Measurements from ENCODE around the gene PEG3. TPM values are rescaled to one million over a fixed set of nuclear protein-coding genes. Genes with fewer than 3 reads are reported as not detected.
A peak's percentile ranks its signal among the peaks of the same experiment; 100 is the strongest.

The PEG3 gene
- total and polyA plus RNA-seq, 7 experiments from 2014 or later: 0.15 TPM; not detected in 6

GRCh38 chr19:56874530-56874929 lies 34.0 kb upstream of the PEG3 start:
- POLR2A ChIA-PET: no interaction called here
- H3K36me3 ChIP-seq (ENCODE audit: control insufficient read depth in 2 of 3, insufficient read depth in 3 of 3, low read length in 3 of 3): no peaks in the 10 kb centered on the region
- no peak overlapping the region for H3K4me3 ChIP-seq (ENCODE audit: low read length)
- H3K4me1 ChIP-seq (ENCODE audit: control insufficient read depth in 2 of 2, insufficient read depth in 2 of 2, low read length in 2 of 2): no peaks in the 10 kb centered on the region
- H3K27ac ChIP-seq (ENCODE audit: low read depth, low read length): no peak overlapping the region
- Mint-ChIP-seq H3K4me1 (no peaks in the 10 kb centered on the region), H3K36me3 (peaks cover 0 to 27% (median 7%) of the 10 kb centered on the region in 5 donors), H3K27ac (no peak overlapping the region), H3K4me3 (no peak overlapping the region), H3K27me3 (peaks cover 0 to 4% (median 0%) of the 10 kb centered on the region in 5 donors), H3K9me3 (peaks cover 33 to 92% (median 50%) of the 10 kb centered on the region in 11 donors)
- CTCF ChIA-PET: no interaction called here
- H3K9me3 ChIP-seq (ENCODE audit: control insufficient read depth in 2 of 3, low read length in 3 of 3): peaks cover 0 to 53% (median 0%) of the 10 kb centered on the region in 3 experiments
- no peak for DNase-seq
- no peak for ATAC-seq
- H3K27me3 ChIP-seq (ENCODE audit: control insufficient read depth in 2 of 2, insufficient read depth in 2 of 2, low read length in 2 of 2): no peaks in the 10 kb centered on the region
- intact Hi-C loops (cut with micrococcal nuclease): no loop called here

- Mint-ChIP-seq H3K9me3 (peaks cover 33 to 86% (median 51%) of the 10 kb centered on the region in 11 donors), H3K4me3 (no peak overlapping the region), H3K4me1 (no peaks in the 10 kb centered on the region), H3K27me3 (peaks cover 0 to 4% (median 0%) of the 10 kb centered on the region in 5 donors), H3K36me3 (peaks cover 0 to 27% (median 7%) of the 10 kb centered on the region in 5 donors), H3K27ac (no peak overlapping the region)
- Histone ChIP-seq H3K27ac (ENCODE audit: low read depth, low read length) (no peak overlapping the region), H3K4me1 (ENCODE audit: control insufficient read depth in 2 of 2, insufficient read depth in 2 of 2, low read length in 2 of 2) (no peaks in the 10 kb centered on the region), H3K27me3 (ENCODE audit: control insufficient read depth in 2 of 2, insufficient read depth in 2 of 2, low read length in 2 of 2) (no peaks in the 10 kb centered on the region), H3K9me3 (ENCODE audit: control insufficient read depth in 2 of 3, low read length in 3 of 3) (peaks cover 0 to 54% (median 0%) of the 10 kb centered on the region in 3 experiments), H3K36me3 (ENCODE audit: control insufficient read depth in 2 of 3, insufficient read depth in 3 of 3, low read length in 3 of 3) (no peaks in the 10 kb centered on the region), H3K4me3 (ENCODE audit: low read length) (no peak overlapping the region)
- ChIA-PET CTCF (no interaction called here), POLR2A (no interaction called here)
- DNase-seq (no peak), ATAC-seq (no peak)
- intact Hi-C loops (cut with micrococcal nuclease): no loop called here
Measured at GRCh38 chr19:56873493-56873892, 33.0 kb upstream of the PEG3 start.

- H3K9me3 ChIP-seq (ENCODE audit: control insufficient read depth in 2 of 3, low read length in 3 of 3): peaks cover 0 to 52% (median 0%) of the 10 kb centered on the region in 3 experiments
- Mint-ChIP-seq H3K27ac (peak overlapping the region in 1 of 9 donors; percentile 27), H3K27me3 (peaks cover 0 to 2% (median 0%) of the 10 kb centered on the region in 5 donors), H3K4me3 (no peak overlapping the region), H3K36me3 (peaks cover 0 to 16% (median 3%) of the 10 kb centered on the region in 5 donors), H3K9me3 (peaks cover 29 to 85% (median 53%) of the 10 kb centered on the region in 11 donors), H3K4me1 (no peaks in the 10 kb centered on the region)
- ChIA-PET POLR2A (no interaction called here), CTCF (no interaction called here)
- no peak for ATAC-seq
- no peaks in the 10 kb centered on the region for H3K27me3 ChIP-seq (ENCODE audit: control insufficient read depth in 2 of 2, insufficient read depth in 2 of 2, low read length in 2 of 2)
- DNase-seq: no peak
- no peaks in the 10 kb centered on the region for H3K4me1 ChIP-seq (ENCODE audit: control insufficient read depth in 2 of 2, insufficient read depth in 2 of 2, low read length in 2 of 2)
- no peak overlapping the region for H3K27ac ChIP-seq (ENCODE audit: low read depth, low read length)
- no peak overlapping the region for H3K4me3 ChIP-seq (ENCODE audit: low read length)
- H3K36me3 ChIP-seq (ENCODE audit: control insufficient read depth in 2 of 3, insufficient read depth in 3 of 3, low read length in 3 of 3): no peaks in the 10 kb centered on the region
- intact Hi-C loops (cut with micrococcal nuclease): no loop called here
Measured at GRCh38 chr19:56869886-56870285, 29.4 kb upstream of the PEG3 start.

GRCh38 chr19:56868446-56868845 lies 27.9 kb upstream of the PEG3 start:
- DNase-seq (no peak), ATAC-seq (no peak)
- no peaks in the 10 kb centered on the region for H3K27me3 Mint-ChIP-seq
- Histone ChIP-seq H3K27me3 (ENCODE audit: control insufficient read depth in 2 of 2, insufficient read depth in 2 of 2, low read length in 2 of 2) (no peaks in the 10 kb centered on the region), H3K36me3 (ENCODE audit: control insufficient read depth in 2 of 3, insufficient read depth in 3 of 3, low read length in 3 of 3) (no peaks in the 10 kb centered on the region), H3K27ac (ENCODE audit: low read depth, low read length) (no peak overlapping the region), H3K9me3 (ENCODE audit: control insufficient read depth in 2 of 3, low read length in 3 of 3) (peaks cover 0 to 52% (median 0%) of the 10 kb centered on the region in 3 experiments), H3K4me1 (ENCODE audit: control insufficient read depth in 2 of 2, insufficient read depth in 2 of 2, low read length in 2 of 2) (no peaks in the 10 kb centered on the region), H3K4me3 (ENCODE audit: low read length) (no peak overlapping the region)
- H3K9me3 Mint-ChIP-seq: peaks cover 24 to 85% (median 49%) of the 10 kb centered on the region in 11 donors
- H3K36me3 Mint-ChIP-seq: peaks cover 0 to 16% (median 3%) of the 10 kb centered on the region in 5 donors
- POLR2A ChIA-PET: no interaction called here
- H3K4me1 Mint-ChIP-seq: no peaks in the 10 kb centered on the region
- no peak overlapping the region for H3K4me3 Mint-ChIP-seq
- CTCF ChIA-PET: no interaction called here
- H3K27ac Mint-ChIP-seq: no peak overlapping the region
- intact Hi-C loops (cut with micrococcal nuclease): no loop called here

- peaks cover 0 to 51% (median 0%) of the 10 kb centered on the region in 3 experiments for H3K9me3 ChIP-seq (ENCODE audit: control insufficient read depth in 2 of 3, low read length in 3 of 3)
- ChIA-PET POLR2A (no interaction called here), CTCF (no interaction called here)
- ATAC-seq (no peak), DNase-seq (no peak)
- no peaks in the 10 kb centered on the region for H3K4me1 ChIP-seq (ENCODE audit: control insufficient read depth in 2 of 2, insufficient read depth in 2 of 2, low read length in 2 of 2)
- Mint-ChIP-seq H3K9me3 (peaks cover 20 to 89% (median 45%) of the 10 kb centered on the region in 11 donors), H3K36me3 (peaks cover 0 to 13% (median 3%) of the 10 kb centered on the region in 5 donors), H3K4me1 (no peaks in the 10 kb centered on the region), H3K4me3 (no peak overlapping the region), H3K27ac (no peak overlapping the region), H3K27me3 (no peaks in the 10 kb centered on the region)
- no peak overlapping the region for H3K27ac ChIP-seq (ENCODE audit: low read depth, low read length)
- no peaks in the 10 kb centered on the region for H3K36me3 ChIP-seq (ENCODE audit: control insufficient read depth in 2 of 3, insufficient read depth in 3 of 3, low read length in 3 of 3)
- intact Hi-C loops (cut with micrococcal nuclease): no loop called here
- H3K27me3 ChIP-seq (ENCODE audit: control insufficient read depth in 2 of 2, insufficient read depth in 2 of 2, low read length in 2 of 2): no peaks in the 10 kb centered on the region
- no peak overlapping the region for H3K4me3 ChIP-seq (ENCODE audit: low read length)
Measured at GRCh38 chr19:56866538-56866937, 26.0 kb upstream of the PEG3 start.

GRCh38 chr19:56864443-56865125 lies 24.1 kb upstream of the PEG3 start:
- CTCF ChIA-PET: no interaction called here
- DNase-seq (no peak), ATAC-seq (no peak)
- H3K9me3 Mint-ChIP-seq: peaks cover 11 to 86% (median 38%) of the 10 kb centered on the region in 11 donors
- Histone ChIP-seq H3K4me1 (ENCODE audit: control insufficient read depth in 2 of 2, insufficient read depth in 2 of 2, low read length in 2 of 2) (no peaks in the 10 kb centered on the region), H3K4me3 (ENCODE audit: low read length) (no peak overlapping the region), H3K9me3 (ENCODE audit: control insufficient read depth in 2 of 3, low read length in 3 of 3) (peaks cover 0 to 44% (median 0%) of the 10 kb centered on the region in 3 experiments), H3K36me3 (ENCODE audit: control insufficient read depth in 2 of 3, insufficient read depth in 3 of 3, low read length in 3 of 3) (no peaks in the 10 kb centered on the region), H3K27ac (ENCODE audit: low read depth, low read length) (no peak overlapping the region), H3K27me3 (ENCODE audit: control insufficient read depth in 2 of 2, insufficient read depth in 2 of 2, low read length in 2 of 2) (no peaks in the 10 kb centered on the region)
- no peak overlapping the region for H3K27ac Mint-ChIP-seq
- peaks cover 0 to 11% (median 2%) of the 10 kb centered on the region in 5 donors for H3K36me3 Mint-ChIP-seq
- H3K4me3 Mint-ChIP-seq: no peak overlapping the region
- H3K27me3 Mint-ChIP-seq: peaks cover 0 to 4% (median 0%) of the 10 kb centered on the region in 5 donors
- intact Hi-C loops (cut with micrococcal nuclease): no loop called here
- H3K4me1 Mint-ChIP-seq: no peaks in the 10 kb centered on the region
- POLR2A ChIA-PET: interaction anchor here (0.6 kb wide), 1 partner anchor 1332 kb away, joined by 4 read pairs; no protein-coding TSS in a partner anchor

GRCh38 chr19:56862741-56863140 lies 22.2 kb upstream of the PEG3 start:
- POLR2A ChIA-PET: no interaction called here
- Histone ChIP-seq H3K4me1 (ENCODE audit: control insufficient read depth in 2 of 2, insufficient read depth in 2 of 2, low read length in 2 of 2) (no peaks in the 10 kb centered on the region), H3K9me3 (ENCODE audit: control insufficient read depth in 2 of 3, low read length in 3 of 3) (peaks cover 0 to 39% (median 0%) of the 10 kb centered on the region in 3 experiments), H3K4me3 (ENCODE audit: low read length) (no peak overlapping the region), H3K36me3 (ENCODE audit: control insufficient read depth in 2 of 3, insufficient read depth in 3 of 3, low read length in 3 of 3) (no peaks in the 10 kb centered on the region), H3K27me3 (ENCODE audit: control insufficient read depth in 2 of 2, insufficient read depth in 2 of 2, low read length in 2 of 2) (no peaks in the 10 kb centered on the region), H3K27ac (ENCODE audit: low read depth, low read length) (no peak overlapping the region)
- intact Hi-C loops (cut with micrococcal nuclease): no loop called here
- Mint-ChIP-seq H3K4me1 (no peaks in the 10 kb centered on the region), H3K27ac (no peak overlapping the region), H3K9me3 (peaks cover 10 to 91% (median 41%) of the 10 kb centered on the region in 11 donors), H3K4me3 (no peak overlapping the region), H3K27me3 (peaks cover 0 to 5% (median 0%) of the 10 kb centered on the region in 5 donors), H3K36me3 (peaks cover 0 to 12% (median 3%) of the 10 kb centered on the region in 5 donors)
- ATAC-seq: no peak
- CTCF ChIA-PET: no interaction called here
- DNase-seq: no peak

Data from naive thymus-derived CD4-positive, alpha-beta T cell (primary cell).